Measurements from ENCODE around the gene S100A4. TPM values are rescaled to one million over a fixed set of nuclear protein-coding genes. Genes with fewer than 3 reads are reported as not detected.

Gene S100A4
- total RNA-seq, 1 donor from 2014 or later, result 7.8 TPM

GRCh38 chr1:153506386-153506785, 39.2 kb downstream of the S100A4 start:
- no peak for TF ChIP-seq CTCF (IDR thresholded peaks at IDR 0.05; ENCODE audit: unreplicated experiment)
- H3K4me1 Mint-ChIP-seq, result peaks cover 22% of the 10 kb centered on the region
- H3K27ac Mint-ChIP-seq, result peak overlapping the region; percentile 87

GRCh38 chr1:153505576-153505975, 40.0 kb downstream of the S100A4 start:
- no peaks in the 10 kb centered on the region for H3K27me3 Mint-ChIP-seq (ENCODE audit: low read depth)
- DNase-seq (ENCODE audit: low spot score in 2 of 2, unreplicated experiment in 2 of 2), result no peak
- H3K27ac Mint-ChIP-seq, result no peak overlapping the region
- H3K36me3 Mint-ChIP-seq, result no peaks in the 10 kb centered on the region
- no peaks in the 10 kb centered on the region for H3K9me3 Mint-ChIP-seq
- H3K4me3 Mint-ChIP-seq, result no peak overlapping the region
- TF ChIP-seq CTCF (IDR thresholded peaks at IDR 0.05; ENCODE audit: unreplicated experiment), result no peak
- H3K4me1 Mint-ChIP-seq, result peaks cover 18% of the 10 kb centered on the region

More at GRCh38 chr1:153506386-153506785, 39.2 kb downstream of the S100A4 start:
- no peaks in the 10 kb centered on the region for H3K36me3 Mint-ChIP-seq
- H3K4me3 Mint-ChIP-seq, result no peak overlapping the region
- no peaks in the 10 kb centered on the region for H3K27me3 Mint-ChIP-seq (ENCODE audit: low read depth)
- no peaks in the 10 kb centered on the region for H3K9me3 Mint-ChIP-seq
- no peak for DNase-seq (ENCODE audit: low spot score in 2 of 2, unreplicated experiment in 2 of 2)

- no peak for DNase-seq (ENCODE audit: low spot score in 2 of 2, unreplicated experiment in 2 of 2)
- no peaks in the 10 kb centered on the region for H3K27me3 Mint-ChIP-seq (ENCODE audit: low read depth)
- TF ChIP-seq CTCF (IDR thresholded peaks at IDR 0.05; ENCODE audit: unreplicated experiment), result no peak
- no peak overlapping the region for H3K4me3 Mint-ChIP-seq
- H3K9me3 Mint-ChIP-seq, result no peaks in the 10 kb centered on the region
- H3K27ac Mint-ChIP-seq, result no peak overlapping the region
- peaks cover 18% of the 10 kb centered on the region for H3K4me1 Mint-ChIP-seq
- no peaks in the 10 kb centered on the region for H3K36me3 Mint-ChIP-seq
Observed at GRCh38 chr1:153503766-153504165, 41.8 kb downstream of the S100A4 start.

GRCh38 chr1:153498746-153499145, 46.9 kb downstream of the S100A4 start:
- Mint-ChIP-seq H3K4me3 (no peak overlapping the region), H3K4me1 (peaks cover 19% of the 10 kb centered on the region), H3K9me3 (no peaks in the 10 kb centered on the region), H3K27me3 (ENCODE audit: low read depth) (no peaks in the 10 kb centered on the region), H3K27ac (no peak overlapping the region), H3K36me3 (no peaks in the 10 kb centered on the region)
- TF ChIP-seq CTCF (IDR thresholded peaks at IDR 0.05; ENCODE audit: unreplicated experiment), result no peak
- no peak for DNase-seq (ENCODE audit: low spot score in 2 of 2, unreplicated experiment in 2 of 2)

- H3K27me3 Mint-ChIP-seq (ENCODE audit: low read depth), result no peaks in the 10 kb centered on the region
Observed at GRCh38 chr1:153495536-153495935, 50.1 kb downstream of the S100A4 start.

More at GRCh38 chr1:153495536-153495935, 50.1 kb downstream of the S100A4 start:
- Mint-ChIP-seq H3K4me3 (no peak overlapping the region), H3K9me3 (no peaks in the 10 kb centered on the region), H3K4me1 (peaks cover 39% of the 10 kb centered on the region), H3K36me3 (no peaks in the 10 kb centered on the region), H3K27ac (no peak overlapping the region)
- TF ChIP-seq CTCF (IDR thresholded peaks at IDR 0.05; ENCODE audit: unreplicated experiment), result no peak
- no peak for DNase-seq (ENCODE audit: low spot score in 2 of 2, unreplicated experiment in 2 of 2)
